GM10847 (cell line): ENCODE data around the gene C1QL2.

Experiments
- POLR2A ChIP-seq: IDR thresholded peaks from 2 replicates; pipeline ENCODE4 v1.6.1; 2011; ENCODE audit not compliant: insufficient read length; ENCODE audit errors: extremely low read depth

The C1QL2 gene

DNA sequence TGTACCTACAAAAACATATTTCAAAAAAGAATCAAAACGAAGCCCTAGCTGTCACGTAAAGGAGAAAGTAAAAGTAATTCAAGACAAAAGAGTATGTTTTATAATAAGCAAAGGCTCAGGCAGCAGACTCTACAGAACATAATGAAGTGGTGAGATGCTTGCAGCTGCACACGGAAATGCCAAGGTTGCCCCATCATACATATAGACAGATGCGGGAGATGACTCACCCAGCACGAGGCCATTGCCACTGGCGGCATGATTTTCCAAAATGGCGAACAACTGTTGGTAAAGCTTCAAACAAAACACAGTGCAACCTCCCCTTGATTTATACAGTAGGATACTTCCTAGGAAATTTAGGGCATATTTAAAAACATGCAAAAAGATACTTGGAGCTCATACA lies 26.0 kb upstream of the C1QL2 start:
- TF ChIP-seq POLR2A = no peak

DNA sequence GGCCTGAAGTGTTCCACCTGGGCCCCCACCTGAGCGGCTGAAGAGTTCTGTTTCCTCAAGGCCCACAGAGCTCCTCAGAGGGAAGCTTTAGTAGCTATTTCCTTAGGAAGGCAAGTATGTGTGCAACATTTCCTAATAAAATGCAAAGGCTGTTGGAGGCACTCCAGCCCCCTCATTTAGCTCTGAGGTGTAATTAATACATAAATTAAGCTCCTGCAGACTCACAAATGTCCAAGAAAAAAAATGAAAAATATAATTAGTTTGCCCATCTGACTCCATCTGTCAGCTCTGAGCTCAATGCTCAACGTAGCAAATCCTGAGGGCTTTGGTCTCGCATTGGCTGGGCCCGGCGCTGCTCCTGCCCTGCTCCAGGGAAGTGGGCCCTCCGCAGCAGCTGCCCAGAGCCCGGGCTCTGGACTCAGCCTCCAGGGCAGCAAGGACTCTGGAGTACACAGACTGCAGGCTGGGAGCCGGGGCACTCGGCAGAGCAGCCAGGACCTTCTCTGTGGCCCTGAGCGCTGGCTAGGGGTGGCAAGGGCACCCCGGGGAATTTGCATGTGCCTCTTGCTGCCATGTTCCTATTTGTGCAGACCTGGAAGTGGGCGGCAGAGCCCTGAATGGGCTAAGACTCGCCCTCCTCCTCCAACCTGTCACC lies 23.4 kb upstream of the C1QL2 start:
- no peak for TF ChIP-seq POLR2A

DNA sequence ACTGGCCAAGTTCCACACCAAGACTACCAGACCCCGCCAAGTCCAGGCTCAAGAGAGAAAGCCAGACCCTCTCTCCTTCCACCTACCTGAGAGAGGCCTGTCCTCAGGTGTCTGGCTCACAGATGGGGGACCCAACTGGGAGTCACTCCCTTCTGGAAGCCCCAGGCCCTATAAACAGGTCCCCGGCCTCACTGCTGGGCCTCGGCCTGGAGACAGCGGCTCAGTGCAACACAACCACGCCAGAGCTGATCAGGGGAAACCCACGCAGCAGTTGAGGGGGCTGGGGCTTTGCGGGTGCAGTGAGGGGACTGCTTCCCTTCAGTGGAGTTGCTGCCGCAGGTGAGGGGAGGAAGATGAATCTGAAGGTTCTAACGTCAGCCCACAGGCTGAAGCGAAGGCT lies 22.8 kb upstream of the C1QL2 start:
- TF ChIP-seq POLR2A = no peak

DNA sequence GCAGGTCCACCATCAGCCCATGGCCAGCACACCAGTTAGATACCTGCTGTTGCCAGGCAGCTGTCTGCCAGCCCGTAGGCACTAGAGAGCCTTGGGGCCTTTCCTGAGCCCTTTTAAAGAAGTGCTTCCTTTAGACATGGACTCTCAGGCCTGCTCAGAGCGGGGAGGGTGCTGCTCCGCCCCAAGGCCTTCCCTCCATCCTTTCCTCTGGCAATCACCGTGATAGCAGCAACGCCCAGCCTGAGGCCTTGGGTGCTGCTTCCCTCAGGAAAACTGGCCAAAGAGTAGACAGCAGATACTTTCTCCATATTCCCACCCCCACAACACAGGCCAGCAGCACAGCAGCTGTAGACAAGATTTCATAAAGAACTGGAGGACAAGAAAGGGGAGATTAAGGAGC lies 22.3 kb upstream of the C1QL2 start:
- no peak for TF ChIP-seq POLR2A

DNA sequence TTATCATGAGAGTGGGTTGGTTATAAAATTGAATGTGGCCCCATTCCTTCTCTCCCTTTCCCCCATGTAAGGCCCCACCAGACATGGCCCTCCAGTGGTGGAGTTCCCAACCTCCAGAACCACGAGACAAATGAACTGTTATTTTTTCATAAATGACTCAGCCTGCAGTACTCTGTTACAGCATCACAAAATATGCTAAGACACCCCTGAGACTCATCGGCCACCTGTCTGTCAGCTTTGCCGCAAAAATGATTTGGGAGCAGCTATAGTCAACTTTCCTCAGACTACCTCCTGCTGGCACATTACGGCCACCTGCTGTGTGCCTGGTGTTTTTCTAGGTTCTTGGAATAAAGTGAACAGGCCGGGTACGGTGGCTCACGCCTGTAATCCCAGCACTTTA lies 21.4 kb upstream of the C1QL2 start:
- TF ChIP-seq POLR2A = no peak

DNA sequence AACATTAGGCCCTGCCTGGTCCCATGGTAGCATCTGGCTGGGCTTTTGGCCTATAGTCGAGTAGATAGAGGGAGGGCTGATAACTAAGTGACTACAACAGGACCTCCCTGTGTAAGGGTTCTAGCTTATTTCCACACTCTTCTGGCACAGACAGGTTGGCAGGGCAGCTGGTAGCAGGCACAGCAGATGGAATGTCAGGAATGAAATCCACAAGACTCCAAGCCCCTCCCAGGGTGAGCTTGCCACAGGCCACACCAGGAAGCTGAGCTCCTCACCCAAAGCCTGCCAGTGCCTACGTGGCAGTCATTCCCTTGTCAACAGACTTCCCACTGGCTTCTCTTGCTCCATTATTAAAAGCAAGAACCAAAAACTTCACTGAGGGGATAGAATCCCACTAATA lies 20.7 kb upstream of the C1QL2 start:
- no peak for TF ChIP-seq POLR2A

DNA sequence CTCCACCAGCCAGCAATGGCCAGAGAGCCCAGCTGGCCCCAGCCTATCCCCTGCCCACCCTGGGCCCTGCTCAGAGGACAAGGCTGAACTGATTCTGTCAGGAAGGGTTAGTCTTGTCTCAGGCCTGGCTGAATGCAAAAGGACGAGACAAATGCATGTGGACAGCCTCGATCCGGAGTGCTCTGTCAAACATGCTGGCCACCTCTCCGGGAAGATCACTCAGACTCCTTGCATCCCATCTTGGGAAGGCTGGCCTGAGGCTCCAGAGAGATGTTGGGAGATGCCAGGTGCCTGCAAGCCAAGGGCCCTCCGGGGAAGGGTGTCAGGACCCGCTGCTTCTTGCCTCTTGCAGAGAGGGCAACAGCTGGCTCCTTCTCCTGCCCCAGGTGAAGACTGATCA lies 20.2 kb upstream of the C1QL2 start:
- TF ChIP-seq POLR2A = no peak

DNA sequence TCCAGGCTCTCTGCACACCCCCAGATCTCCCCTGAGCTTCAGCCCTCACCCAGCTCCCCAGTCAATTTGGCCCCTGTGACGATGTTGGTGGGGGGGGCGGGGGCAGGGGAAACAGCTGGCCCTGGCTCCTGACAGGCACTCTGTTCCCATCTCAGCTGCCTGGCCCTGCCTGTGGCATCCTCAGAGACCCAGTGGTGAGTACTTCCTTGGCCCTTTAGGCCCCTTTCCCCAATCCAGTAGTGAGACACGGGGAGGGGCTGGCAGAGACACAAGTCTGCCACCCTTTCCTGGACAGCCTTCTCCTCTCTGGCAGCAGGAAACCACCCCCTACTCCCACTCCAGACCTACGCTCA lies 19.3 kb upstream of the C1QL2 start:
- TF ChIP-seq POLR2A = no peak

DNA sequence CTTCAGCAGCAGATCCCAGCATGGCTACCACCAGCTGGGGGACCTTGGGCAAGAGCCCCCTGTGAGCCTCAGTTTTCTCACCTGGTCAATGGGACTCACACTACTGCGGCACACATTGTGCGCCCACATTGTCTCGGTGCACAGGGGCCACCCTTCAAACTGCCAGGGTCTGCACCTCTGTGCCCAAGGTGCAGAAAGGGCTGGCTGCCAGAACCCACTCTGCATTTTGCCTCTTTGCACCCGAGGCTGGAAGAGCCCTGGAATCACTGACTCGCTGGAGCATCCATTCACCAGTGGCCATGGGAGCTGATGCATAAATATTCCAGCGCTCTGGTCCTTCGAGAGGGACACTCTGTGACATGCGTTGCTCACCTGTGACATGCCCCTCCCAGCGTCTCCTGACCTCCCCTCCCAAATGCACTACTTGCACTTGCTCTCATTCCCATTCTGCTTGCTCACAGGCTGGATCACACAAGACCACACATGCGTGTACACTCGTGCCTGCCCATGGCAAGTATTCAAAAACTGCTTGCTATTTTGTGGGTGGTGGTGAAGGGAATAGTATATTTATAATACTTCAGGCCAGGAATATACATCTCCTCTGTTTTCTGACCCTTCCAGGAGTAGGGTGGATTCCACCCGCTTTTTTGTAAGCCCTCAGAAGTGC lies 18.8 kb upstream of the C1QL2 start:
- no peak for TF ChIP-seq POLR2A

DNA sequence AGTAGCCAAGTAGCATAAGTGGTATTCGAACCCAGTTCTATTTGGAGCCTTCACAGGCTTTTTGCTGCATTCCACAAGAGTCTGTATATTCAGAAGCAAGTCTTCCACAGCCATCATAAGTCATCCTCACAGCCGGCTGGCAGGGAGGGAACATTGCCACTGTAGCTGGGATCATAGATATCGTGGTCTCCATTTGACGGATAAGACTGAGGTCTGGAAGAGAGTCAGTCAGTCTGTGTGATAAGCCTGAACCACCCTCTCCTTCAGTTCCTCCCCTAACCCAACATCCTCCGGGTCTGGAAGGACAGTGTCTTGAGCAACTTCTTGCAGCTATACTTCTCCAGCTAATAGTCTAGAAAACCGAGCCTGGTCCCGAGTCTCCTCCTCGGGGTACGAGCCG lies 17.0 kb upstream of the C1QL2 start:
- TF ChIP-seq POLR2A = no peak

DNA sequence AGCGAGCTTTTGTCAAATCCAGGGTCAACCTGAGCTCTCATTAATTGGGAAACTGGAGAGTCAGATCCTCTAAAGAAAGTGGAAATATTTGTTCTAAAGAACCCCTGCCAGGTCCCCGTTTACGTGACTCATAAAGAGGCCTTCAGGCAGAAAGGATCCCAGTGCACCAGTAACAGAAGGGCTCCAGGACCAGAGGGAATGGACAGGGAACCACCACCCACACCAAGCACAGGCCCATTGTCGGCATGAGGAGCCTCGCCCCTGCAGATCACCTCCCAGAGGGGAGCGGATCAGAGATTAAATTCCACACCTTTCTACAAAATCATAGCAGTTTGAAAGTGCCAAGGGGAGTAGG lies 16.4 kb upstream of the C1QL2 start:
- TF ChIP-seq POLR2A = no peak

DNA sequence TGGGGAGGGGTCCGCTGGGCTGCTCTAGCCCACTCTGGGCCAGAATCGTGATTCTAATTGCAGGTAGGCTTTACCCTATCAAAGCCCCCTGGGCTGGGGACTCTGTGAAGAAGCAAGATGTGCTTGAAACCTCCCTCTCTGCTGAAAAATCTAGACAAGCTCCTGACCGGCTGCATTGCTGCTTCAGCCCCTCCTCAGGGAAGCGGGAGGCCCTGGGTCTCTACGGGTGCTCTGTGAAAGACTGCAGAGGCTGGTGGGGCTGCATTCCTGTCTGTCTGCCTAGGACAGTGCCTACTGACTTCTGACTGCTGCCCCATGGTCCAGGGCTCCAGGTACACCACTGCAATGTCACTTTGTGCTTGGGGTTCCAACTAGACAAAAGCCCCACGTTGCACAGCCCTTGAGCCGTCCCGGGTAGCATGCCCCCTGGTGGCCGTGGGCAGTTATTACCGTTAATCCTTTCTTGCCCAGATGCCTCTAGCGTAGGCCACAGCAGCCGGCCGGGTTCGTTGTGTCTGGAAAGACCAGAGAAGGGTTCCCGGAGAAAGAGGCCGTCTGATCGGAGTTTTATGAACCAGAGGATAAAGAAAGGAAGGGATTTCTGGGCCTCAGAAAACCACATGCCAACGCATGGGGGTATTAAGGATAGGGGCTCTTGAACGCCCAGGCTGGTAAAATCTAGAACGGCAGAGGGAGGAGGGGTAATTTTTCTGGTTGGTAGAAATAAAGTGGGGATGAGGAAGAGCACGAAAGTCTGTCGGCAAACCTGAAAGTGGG lies 15.9 kb upstream of the C1QL2 start:
- TF ChIP-seq POLR2A = no peak

DNA sequence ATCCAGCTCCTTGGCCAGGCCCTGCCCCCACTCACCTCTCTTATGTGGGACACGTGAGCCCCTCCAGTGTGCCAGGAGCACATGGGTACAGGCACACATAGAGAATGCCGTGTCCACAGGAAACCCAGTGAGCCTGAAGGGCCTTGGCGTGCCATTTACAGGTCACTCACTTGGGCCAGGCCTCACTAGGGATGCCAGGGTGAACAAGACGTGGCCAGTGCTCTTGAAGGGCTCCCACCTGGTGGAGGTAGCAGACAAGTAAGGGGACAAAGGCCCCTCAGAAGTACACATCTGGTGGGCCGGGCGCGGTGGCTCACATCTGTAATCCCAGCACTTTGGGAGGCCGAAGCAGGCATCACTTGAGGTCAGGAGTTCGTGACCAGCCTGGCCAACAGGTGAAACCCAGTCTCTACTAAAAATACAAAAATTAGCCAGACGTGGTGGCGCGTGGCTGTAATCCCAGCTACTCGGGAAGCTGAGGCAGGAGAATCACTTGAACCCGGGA lies 15.1 kb upstream of the C1QL2 start:
- TF ChIP-seq POLR2A = no peak

DNA sequence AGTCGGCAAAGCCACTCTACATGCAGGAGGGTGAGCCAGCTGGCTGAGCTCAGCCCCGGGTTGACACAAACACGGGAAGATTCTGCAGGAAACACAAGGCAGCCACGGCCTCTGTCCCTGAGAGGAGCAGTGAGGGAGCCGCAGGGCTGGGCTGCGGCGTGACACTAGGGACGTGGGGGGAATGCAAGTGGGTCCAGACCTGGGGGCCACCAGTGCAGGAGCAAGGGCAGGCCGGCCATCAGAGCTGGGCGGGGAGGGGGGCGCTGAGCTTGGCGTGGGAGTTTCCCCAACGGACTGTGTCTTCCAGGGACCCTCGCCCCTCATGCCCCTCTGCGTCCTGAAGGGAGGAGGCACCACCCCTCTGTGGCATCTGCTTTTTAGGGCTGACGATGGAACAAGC lies 12.0 kb upstream of the C1QL2 start:
- no peak for TF ChIP-seq POLR2A

DNA sequence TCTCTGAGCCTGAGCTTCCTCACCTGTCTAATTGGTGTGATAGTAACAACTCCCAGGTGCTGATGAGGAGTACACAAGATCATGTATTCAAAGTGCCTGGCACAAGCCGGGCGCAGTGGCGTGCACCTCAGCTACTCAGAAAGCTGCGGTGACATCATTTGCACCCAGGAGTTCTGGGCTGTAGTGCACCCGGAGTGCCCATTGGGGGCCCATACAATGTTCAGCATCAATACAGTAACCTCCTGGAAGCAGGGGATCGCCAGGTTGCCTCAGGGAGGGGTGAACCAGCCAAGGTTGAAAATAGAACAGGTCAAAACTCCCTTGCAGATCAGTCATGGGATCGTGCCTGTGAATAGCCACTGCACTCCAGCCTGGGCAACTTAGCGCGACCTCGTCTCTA lies 11.2 kb upstream of the C1QL2 start:
- TF ChIP-seq POLR2A = no peak

DNA sequence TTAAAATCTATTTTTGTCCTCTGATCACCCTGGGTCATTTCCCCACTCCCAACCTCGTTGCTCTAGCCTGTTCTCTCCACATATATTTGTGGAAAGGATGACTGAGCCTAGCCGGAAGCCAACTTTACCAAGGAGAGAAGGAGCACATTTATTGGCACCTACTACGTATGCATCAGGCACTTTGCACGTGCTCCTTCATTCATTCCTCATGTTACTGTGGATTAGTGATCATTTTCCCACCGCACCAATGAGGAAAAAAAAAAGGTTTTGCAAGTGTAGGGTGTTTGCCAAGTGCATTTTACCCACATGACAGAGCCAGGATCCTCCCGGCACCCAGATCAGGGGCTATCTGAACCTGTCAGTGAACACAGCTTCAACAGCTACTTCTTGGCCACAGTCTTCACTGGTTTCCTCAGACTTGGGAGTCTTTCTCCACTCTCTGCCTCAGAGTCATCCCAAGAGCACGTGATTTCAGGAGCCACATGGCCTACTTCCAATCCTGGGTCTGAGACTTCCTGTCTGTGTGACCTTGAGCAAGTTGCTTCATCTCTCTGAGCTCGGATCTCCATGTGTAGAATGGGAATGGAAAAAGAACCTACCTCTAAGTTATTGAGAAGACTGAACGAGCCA lies 1.9 kb upstream of the C1QL2 start:
- TF ChIP-seq POLR2A = no peak
